H1 (cell line): ENCODE data around the gene LTBP3. TPM values are rescaled to one million over a fixed set of nuclear protein-coding genes. Genes with fewer than 3 reads are reported as not detected.
A peak's percentile ranks its signal among the peaks of the same experiment; 100 is the strongest.

ENCODE experiments used
- CBX8 ChIP-seq: fragments of 300-800, 300-1000 bp; sonication (generic); IDR thresholded peaks from 2 replicates; pipeline ENCODE4 v1.7.1; 2016; ENCODE audit warnings: low read depth, low read length, borderline replicate concordance
- CREB1 ChIP-seq: IDR thresholded peaks from 2 replicates; pipeline ENCODE4 v1.6.1; 2012; ENCODE audit warnings: inconsistent platforms
- EGR1 ChIP-seq: IDR thresholded peaks from 2 replicates; pipeline ENCODE4 v1.6.1; 2011; ENCODE audit warnings: low read depth, low read length, borderline replicate concordance
- EZH2 ChIP-seq: fragments of 200-600 bp; sonication (generic); IDR thresholded peaks from 2 replicates; pipeline ENCODE4 v1.7.1; 2012; ENCODE audit warnings: low read depth, mild to moderate bottlenecking, moderate library complexity, low read length, inconsistent platforms; ENCODE audit not compliant: severe bottlenecking
- GABPA ChIP-seq: IDR thresholded peaks from 2 replicates; pipeline ENCODE4 v1.6.1; 2011; ENCODE audit warnings: mild to moderate bottlenecking, low read length, moderate library complexity, borderline replicate concordance; ENCODE audit not compliant: insufficient read depth
- GTF2F1 ChIP-seq: IDR thresholded peaks from 2 replicates; pipeline ENCODE4 v1.6.1; 2012; ENCODE audit warnings: low read depth, low read length, improper control_type of control experiment, borderline replicate concordance
- JUND ChIP-seq: IDR thresholded peaks from 2 replicates; pipeline ENCODE4 v1.6.1; 2011; ENCODE audit warnings: mild to moderate bottlenecking, improper control_type of control experiment, low read length
- KDM1A ChIP-seq: fragments of 200-600, 300-600 bp; sonication (generic); IDR thresholded peaks from 2 replicates; pipeline ENCODE4 v1.7.1; 2016; ENCODE audit warnings: mild to moderate bottlenecking, low read length, borderline replicate concordance
- KDM4A ChIP-seq: IDR thresholded peaks from one replicate; pipeline ENCODE4 v1.7.1; 2012; ENCODE audit warnings: low read depth, mild to moderate bottlenecking, moderate library complexity, low read length, inconsistent platforms; ENCODE audit not compliant: severe bottlenecking
- KDM5A ChIP-seq: fragments of 200-600 bp; IDR thresholded peaks from 2 replicates; pipeline ENCODE4 v1.7.1; 2012; ENCODE audit warnings: mild to moderate bottlenecking, low read length, inconsistent platforms, mixed read lengths
- NRF1 ChIP-seq: IDR thresholded peaks from 2 replicates; pipeline ENCODE4 v1.6.1; 2011; ENCODE audit warnings: mild to moderate bottlenecking, low read depth, low read length, improper control_type of control experiment
- POLR2A ChIP-seq, 2 experiments: IDR thresholded peaks; 1 replicate in 1 of 2; 2 replicates in 1 of 2; pipeline ENCODE4 v1.6.1; 2011; ENCODE audit warnings: low read depth in 2 of 2, low read length in 2 of 2, mild to moderate bottlenecking in 2 of 2; ENCODE audit errors: control extremely low read depth in 1 of 2
- RBBP5 ChIP-seq: IDR thresholded peaks from 2 replicates; pipeline ENCODE4 v1.7.1; 2012; ENCODE audit warnings: low read depth, mild to moderate bottlenecking, inconsistent platforms, low read length, moderate library complexity, borderline replicate concordance
- SAP30 ChIP-seq: fragments of 300-600 bp; sonication (generic); IDR thresholded peaks from 2 replicates; pipeline ENCODE4 v1.7.1; 2012; ENCODE audit warnings: low read length, moderate library complexity, mild to moderate bottlenecking, inconsistent platforms; ENCODE audit not compliant: insufficient read depth, insufficient replicate concordance
- SIRT6 ChIP-seq: IDR thresholded peaks from one replicate; pipeline ENCODE4 v1.7.1; 2012; ENCODE audit warnings: low read length, inconsistent platforms
- SP2 ChIP-seq: IDR thresholded peaks from 2 replicates; pipeline ENCODE4 v1.6.1; 2012; ENCODE audit warnings: mild to moderate bottlenecking, low read length, inconsistent platforms
- TAF1 ChIP-seq: IDR thresholded peaks from 2 replicates; pipeline ENCODE4 v1.6.1; 2011; ENCODE audit warnings: mild to moderate bottlenecking, low read depth, low read length
- YY1 ChIP-seq: IDR thresholded peaks from 2 replicates; pipeline ENCODE4 v1.6.1; 2011; ENCODE audit warnings: low read depth, mild to moderate bottlenecking, low read length
- polyA plus RNA-seq, 7 experiments: library from polyadenylated mRNA; depleted of rRNA in 3 of 7; stranded (reverse) in 5 of 7; unstranded in 2 of 7; fragments of >200 nt in 5 of 7; fragments of 200-250 nt in 2 of 7; gene quantifications; 1 replicate in 5 of 7; 2 replicates in 1 of 7; 4 replicates in 1 of 7; pipeline versions ENCODE4 v1.2.1 to v1.2.3, GENCODE V29; 2011 to 2013; ENCODE audit warnings: missing spikeins in 2 of 7, mixed read lengths in 2 of 7
- total RNA-seq: library from RNA; stranded (reverse); fragmentation: NEBNext Ultra II Directional; extraction: Animal tissue kit (Norgen Biotek cat#: 25700); gene quantifications from 2 replicates; pipeline ENCODE4 v1.2.1, GENCODE V29; 2021
- TF ChIP-seq, protein P1 (sequence below), 3 experiments: IDR thresholded peaks; 1 replicate in 2 of 3; 2 replicates in 1 of 3; pipeline versions ENCODE4 v1.5.1 to v1.6.1; 2011; ENCODE audit warnings: low read length in 3 of 3, mild to moderate bottlenecking in 3 of 3, inconsistent platforms in 2 of 3, low read depth in 1 of 3, moderate library complexity in 1 of 3; ENCODE audit not compliant: insufficient read depth in 1 of 3; ENCODE audit errors: control extremely low read depth in 1 of 3
- TF ChIP-seq, protein P2 (sequence below): IDR thresholded peaks from 2 replicates; pipeline ENCODE4 v1.6.1; 2011; ENCODE audit warnings: low read length, improper control_type of control experiment

LTBP3 gene
- total and polyA plus RNA-seq, 2 of the 8 experiments (the other 6 are each of a cell fraction or from before 2014, with no cell fraction given), result 12.8 to 17.8 TPM

DNA sequence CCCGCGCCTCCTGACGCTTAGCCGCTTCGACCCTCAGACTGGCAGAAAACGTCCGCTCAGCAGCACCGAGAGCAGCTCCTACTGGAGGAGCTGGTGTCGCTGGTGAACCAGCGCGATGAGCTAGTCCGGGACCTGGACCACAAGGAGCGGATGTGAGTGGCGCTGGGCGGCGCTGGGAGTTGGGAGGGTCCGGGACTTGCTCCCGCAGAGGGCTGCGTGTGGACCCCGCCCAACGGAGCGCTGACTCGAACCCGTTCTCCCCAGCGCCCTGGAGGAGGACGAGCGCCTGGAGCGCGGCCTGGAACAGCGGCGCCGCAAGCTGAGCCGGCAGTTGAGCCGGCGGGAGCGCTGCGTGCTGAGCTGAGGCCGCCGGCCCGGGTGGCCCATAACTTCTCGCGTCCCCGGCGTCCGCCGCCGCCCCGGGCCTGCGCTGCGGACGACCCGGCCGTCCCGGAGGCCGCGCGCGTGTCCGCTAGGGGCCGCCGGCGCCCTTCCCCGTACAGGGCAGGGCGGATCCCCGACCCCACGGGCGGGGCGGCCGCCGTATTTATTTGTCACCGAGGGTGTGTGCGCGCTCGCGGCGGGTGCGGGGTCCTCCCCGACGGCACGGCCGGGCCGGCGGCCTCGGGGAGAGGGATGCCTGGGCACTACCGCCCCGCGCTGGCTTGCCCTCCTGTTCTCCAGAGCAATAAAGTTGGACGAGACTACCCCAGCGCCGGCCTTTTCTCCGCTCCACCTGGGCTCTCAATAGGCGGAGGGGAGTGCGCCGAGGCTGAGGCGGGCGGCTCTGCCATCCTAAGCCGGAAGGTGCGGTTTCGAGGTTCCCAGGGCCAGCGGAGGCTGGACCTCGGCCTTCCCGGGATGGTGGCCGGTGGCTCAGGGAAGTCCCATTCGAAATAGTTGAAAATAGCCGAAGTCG lies 34.0 kb upstream of the LTBP3 start (continued):
- TF ChIP-seq RBBP5 (0 out of 2 replicates have a peak, but pooled peaks have one; percentile 30), SAP30 (no peak), NRF1 (no peak), EZH2 (peak; percentile 55), KDM1A (no peak), SP2 (no peak), SIRT6 (no peak), POLR2A (IDR thresholded peaks at IDR 0.05; ENCODE audit: control extremely low read depth in 1 of 2, low read depth in 2 of 2, low read length in 2 of 2) (peak in 1 of 2 experiments; percentile 49; a peak in 2 of 3 replicates), GTF2F1 (no peak), YY1 (no peak), KDM5A (no peak), KDM4A (peak; percentile 20), CBX8 (no peak), JUND (no peak), GABPA (0 out of 2 replicates have a peak, but pooled peaks have one; percentile 61), TAF1 (no peak; the same call in 1 of the 2 replicates), CREB1 (no peak), EGR1 (no peak)
- TF ChIP-seq, protein P1, sequence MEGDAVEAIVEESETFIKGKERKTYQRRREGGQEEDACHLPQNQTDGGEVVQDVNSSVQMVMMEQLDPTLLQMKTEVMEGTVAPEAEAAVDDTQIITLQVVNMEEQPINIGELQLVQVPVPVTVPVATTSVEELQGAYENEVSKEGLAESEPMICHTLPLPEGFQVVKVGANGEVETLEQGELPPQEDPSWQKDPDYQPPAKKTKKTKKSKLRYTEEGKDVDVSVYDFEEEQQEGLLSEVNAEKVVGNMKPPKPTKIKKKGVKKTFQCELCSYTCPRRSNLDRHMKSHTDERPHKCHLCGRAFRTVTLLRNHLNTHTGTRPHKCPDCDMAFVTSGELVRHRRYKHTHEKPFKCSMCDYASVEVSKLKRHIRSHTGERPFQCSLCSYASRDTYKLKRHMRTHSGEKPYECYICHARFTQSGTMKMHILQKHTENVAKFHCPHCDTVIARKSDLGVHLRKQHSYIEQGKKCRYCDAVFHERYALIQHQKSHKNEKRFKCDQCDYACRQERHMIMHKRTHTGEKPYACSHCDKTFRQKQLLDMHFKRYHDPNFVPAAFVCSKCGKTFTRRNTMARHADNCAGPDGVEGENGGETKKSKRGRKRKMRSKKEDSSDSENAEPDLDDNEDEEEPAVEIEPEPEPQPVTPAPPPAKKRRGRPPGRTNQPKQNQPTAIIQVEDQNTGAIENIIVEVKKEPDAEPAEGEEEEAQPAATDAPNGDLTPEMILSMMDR (IDR thresholded peaks at IDR 0.05; ENCODE audit: control extremely low read depth in 1 of 3, insufficient read depth in 1 of 3, low read depth in 1 of 3, low read length in 3 of 3), result peak in 2 of 3 experiments; percentile 10 to 23; a peak in 2 of 4 replicates
- TF ChIP-seq, protein P2, sequence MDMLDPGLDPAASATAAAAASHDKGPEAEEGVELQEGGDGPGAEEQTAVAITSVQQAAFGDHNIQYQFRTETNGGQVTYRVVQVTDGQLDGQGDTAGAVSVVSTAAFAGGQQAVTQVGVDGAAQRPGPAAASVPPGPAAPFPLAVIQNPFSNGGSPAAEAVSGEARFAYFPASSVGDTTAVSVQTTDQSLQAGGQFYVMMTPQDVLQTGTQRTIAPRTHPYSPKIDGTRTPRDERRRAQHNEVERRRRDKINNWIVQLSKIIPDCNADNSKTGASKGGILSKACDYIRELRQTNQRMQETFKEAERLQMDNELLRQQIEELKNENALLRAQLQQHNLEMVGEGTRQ, result peak; percentile 21; the same call in 1 of the 2 replicates
